Retinal pigment epithelial cell (primary cell): ENCODE measurements around the gene PDS5B.

ENCODE experiments used
- DNase-seq: peaks from one replicate; pipeline ENCODE4 v3.0.0-alpha.2; 2010; ENCODE audit warnings: low read depth
- H3K4me3 ChIP-seq: 2 replicates; pipeline ENCODE4 v1.5.1; 2011; ENCODE audit warnings: mild to moderate bottlenecking, low read length, control low read depth, moderate library complexity
- TF ChIP-seq, protein P1 (sequence below): conservative IDR thresholded peaks from 2 replicates; pipeline ENCODE4 v1.5.1; 2011; ENCODE audit warnings: low read depth, low read length, control low read depth, inconsistent platforms

Gene PDS5B

DNA sequence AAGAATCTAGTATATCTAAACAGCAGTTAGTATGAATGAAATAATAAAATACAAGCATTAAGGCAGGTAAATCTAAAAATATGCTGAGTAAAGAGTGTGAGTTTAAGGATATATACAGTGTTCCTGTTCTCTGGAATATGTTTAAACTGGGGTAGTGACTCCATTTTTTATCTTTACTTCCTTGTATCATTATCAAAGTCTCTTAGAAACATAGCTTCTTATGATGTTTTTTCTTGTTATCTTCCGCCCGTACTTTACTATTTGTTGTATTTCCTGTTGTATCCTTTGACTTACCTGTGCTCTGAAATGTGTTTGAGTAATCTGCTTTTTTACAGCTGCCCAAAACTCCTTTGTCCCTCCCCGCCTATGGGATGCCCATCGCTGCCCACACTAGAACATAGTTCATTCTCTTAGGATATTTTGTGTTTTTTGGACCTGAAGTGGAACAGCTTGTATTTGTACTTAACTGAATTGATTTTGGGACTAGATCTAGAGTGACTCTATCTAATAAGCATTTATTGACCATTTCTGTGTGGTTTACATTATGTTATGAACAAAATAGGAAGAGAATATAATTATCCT lies 80.8 kb downstream of the PDS5B start:
- DNase-seq = no peak
- no peak overlapping the region for H3K4me3 ChIP-seq
- TF ChIP-seq, protein P1, sequence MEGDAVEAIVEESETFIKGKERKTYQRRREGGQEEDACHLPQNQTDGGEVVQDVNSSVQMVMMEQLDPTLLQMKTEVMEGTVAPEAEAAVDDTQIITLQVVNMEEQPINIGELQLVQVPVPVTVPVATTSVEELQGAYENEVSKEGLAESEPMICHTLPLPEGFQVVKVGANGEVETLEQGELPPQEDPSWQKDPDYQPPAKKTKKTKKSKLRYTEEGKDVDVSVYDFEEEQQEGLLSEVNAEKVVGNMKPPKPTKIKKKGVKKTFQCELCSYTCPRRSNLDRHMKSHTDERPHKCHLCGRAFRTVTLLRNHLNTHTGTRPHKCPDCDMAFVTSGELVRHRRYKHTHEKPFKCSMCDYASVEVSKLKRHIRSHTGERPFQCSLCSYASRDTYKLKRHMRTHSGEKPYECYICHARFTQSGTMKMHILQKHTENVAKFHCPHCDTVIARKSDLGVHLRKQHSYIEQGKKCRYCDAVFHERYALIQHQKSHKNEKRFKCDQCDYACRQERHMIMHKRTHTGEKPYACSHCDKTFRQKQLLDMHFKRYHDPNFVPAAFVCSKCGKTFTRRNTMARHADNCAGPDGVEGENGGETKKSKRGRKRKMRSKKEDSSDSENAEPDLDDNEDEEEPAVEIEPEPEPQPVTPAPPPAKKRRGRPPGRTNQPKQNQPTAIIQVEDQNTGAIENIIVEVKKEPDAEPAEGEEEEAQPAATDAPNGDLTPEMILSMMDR = no peak

DNA sequence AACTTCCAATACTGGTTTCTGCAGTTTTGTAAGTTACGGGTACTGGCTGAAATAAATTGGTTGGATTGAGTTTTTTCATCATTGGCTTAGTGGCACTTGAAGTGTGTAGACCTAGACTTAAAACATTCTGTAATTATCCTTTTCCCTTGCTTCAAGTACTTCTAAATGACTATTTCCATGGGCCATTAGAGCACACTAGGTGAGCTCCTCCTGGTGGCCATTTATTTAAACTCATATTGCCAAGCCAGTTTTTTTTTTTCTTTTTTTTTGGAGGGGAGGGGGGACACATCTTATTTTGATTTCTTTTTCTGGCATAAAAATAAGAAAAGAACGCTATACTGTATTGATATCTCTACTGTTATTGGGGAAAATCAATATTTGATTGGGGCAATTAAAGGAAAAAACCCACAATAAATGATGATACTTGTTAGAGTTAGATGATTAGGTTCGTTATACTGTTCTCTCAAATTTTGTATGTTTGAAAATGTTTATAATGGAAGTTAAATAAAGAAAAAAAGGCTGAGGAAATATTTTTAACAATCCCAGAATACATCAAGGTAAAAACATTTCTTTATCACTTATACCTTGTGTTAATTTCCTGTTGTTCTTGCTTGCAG lies 82.9 kb downstream of the PDS5B start:
- no peak for DNase-seq
- H3K4me3 ChIP-seq = no peak overlapping the region
- TF ChIP-seq, protein P1 = peak; percentile 77

DNA sequence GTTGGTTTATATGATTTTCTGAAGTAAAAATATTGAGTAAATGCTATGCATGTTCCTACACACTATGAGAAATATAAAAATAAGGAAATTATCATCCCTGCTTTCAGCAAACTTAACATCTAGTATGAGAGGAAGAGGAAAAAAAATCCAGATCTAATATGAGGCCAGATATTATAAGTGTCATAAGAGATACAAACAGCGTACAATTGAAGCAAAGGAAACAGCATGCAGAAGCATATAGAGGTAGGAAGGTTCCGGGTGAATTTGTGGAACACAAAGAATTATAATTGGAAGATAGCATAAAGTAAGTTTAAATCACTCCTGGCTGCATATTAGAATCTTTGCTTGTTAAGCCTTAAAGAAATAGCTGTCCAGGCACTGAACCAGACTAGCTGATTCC lies 88.3 kb downstream of the PDS5B start:
- DNase-seq = no peak
- H3K4me3 ChIP-seq = no peak overlapping the region
- TF ChIP-seq, protein P1 = no peak

DNA sequence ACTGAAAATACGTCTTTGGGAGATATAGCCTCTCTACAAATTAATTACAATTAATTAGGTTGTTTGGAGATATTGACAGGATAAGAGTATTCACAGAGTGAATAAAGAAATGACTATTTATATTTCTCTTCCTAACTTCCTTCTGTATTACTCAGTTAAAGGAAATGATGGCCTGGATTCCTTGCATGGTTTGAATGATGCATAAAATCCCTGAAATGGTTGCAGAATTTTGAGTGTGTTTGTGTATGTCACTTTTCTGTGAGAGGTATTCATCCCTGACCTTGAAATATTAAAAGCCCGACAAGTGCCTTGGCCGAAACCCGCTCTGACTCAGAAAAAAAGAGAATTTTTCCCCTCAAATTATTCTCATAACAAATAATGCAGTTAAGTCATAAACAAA lies 90.0 kb downstream of the PDS5B start:
- TF ChIP-seq, protein P1 = no peak
- H3K4me3 ChIP-seq = no peak overlapping the region
- DNase-seq = no peak

DNA sequence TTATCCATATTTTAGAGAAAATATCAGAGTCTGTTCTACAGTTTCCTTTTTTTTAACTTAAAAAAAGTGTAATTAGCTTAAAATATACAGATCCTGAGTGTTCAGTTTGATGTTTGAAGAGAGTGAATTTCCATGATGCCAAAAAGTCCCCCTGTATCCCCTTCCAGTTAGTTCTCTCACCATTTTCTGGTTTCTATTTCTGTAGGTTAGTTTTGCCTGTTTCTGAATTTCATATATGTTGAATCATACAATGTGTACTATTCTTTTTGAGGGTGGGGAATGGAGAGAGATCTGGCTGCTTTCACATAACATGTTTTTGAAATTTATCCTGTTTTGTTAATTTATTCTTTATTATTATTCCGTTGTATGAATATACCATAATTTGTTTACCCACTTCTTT lies 95.9 kb downstream of the PDS5B start:
- H3K4me3 ChIP-seq = no peak overlapping the region
- TF ChIP-seq, protein P1 = no peak
- DNase-seq = no peak

DNA sequence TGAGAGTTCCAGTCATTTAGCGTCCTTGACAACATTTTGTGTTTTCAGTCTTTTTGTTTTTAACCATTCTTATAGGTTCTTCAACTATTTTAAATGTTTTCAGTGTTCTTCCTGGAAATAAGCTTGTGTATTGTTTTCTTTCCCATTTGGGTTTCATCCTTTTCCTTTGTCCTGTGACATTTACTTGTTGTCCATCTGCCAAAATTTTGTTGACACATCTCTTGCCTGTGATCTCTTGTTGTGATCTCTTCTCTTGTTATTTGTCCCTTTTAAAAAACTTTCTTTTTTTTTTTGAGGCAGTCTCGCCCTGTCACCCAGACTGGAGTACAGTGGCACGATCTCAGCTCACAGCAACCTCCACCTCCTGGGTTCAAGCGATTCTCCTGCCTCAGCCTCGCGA lies 96.5 kb downstream of the PDS5B start:
- no peak overlapping the region for H3K4me3 ChIP-seq
- TF ChIP-seq, protein P1 = no peak
- no peak for DNase-seq

DNA sequence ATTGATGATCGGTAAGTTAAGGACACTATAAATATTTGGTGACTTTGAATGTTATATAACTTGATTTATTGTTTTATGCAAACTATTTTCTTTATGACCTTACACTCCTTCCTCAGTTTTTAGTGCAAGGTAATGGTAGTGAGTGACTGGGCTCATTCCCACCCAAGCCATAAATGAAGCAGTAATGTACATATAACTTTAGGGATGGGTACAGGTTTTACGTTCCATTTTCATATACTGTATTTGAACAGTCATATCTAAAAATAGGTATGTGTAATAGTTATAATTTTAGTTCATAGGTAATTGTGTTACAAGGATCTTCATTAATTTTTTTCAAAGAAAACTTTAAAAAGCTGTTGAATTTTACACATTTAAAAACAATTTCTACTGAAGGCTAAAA lies 101.0 kb downstream of the PDS5B start:
- H3K4me3 ChIP-seq = no peak overlapping the region
- DNase-seq = no peak
- TF ChIP-seq, protein P1 = no peak
